NOMO-1 treated with dmso at 0.1 percent for 144 hours (cell line): ENCODE measurements around the gene KRT82.
"Not testable (repeated sequence)": the region's sequence is repeated elsewhere in the genome, so short reads cannot be mapped to it uniquely, and the experiment has no call there.

Source experiments
- DNase-seq: peaks from one replicate; lab custom pipeline; 2025; ENCODE audit not compliant: unreplicated experiment; lab: John Stamatoyannopoulos, UW

KRT82 gene

GRCh38 chr12:52347016-52347415, 59.1 kb downstream of the KRT82 start:
- DNase-seq, result no peak

DNA sequence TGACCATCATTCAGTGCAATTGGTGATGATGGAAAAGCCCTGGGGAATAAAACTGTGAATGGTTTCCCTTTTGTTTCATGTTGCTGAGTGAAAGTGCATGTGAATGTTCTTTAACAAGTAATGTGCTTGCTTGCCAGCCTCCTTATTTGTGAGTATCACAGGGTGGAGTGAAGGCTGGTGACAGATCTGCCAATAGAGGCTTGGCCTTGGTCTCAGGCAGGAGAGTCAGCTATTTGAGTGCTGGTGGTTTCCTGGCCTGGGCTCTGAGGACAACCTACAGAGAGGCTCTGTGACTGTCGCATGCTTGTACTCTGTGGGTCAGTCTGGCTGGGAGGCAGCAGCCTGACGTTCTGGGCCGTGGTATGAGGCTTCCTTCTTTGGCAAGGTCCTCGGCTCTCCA, 59.5 kb downstream of the KRT82 start:
- DNase-seq, result no peak

- not testable (repeated sequence) for DNase-seq
Measured at GRCh38 chr12:52345041-52345440, 61.1 kb downstream of the KRT82 start.

DNA sequence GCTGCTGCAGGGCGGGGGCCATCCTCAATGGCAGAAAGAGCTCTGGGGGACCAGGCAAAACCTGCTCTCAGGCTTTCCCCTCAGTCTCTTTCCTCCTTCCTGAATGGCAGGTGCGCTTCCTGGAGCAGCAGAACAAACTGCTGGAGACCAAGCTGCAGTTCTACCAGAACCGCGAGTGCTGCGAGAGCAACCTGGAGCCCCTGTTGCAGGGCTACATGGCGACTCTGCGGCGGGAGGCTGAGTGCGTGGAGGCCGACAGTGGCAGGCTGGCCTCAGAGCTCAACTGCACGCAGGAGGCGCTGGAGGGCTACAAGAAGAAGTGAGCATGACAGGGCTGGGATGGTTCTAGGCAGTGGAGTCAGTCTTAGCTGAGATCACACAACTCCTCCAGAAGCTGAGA, 62.0 kb downstream of the KRT82 start:
- DNase-seq, result no peak
